ENCODE results near the gene PIK3R5.

Gene PIK3R5

DNA sequence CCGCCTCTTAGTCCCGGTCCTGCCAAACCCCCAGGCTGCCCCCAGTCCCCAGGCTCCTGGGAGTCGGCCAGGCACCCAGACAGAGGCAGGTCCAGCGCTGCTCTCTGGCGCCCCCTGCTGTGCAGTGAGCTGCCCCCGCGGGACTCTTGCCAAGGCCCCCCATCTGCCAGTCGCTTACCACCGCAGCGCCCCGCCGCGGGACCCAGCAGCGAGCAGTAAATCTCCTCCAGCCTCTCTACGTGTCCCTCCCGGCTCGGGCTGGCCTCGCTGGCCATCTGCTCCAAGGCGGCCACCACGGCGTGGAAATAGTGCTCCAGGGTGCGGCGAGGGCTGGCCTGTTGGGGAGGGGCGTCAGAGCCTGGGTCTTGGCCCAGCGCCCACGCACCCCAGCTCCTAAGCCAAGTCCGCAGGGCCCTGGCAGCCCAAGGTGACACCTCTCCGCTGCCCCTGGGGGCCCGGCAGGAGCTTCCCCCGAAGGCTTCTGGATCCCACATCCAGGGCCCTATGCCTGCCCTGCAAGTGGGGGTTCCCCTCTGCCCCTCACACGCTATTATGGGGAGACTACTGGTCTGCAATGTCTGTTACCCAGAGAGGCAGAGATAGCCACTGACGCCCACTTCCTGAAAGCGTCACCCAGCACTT, 132.7 kb downstream of the PIK3R5 start:
- Mint-ChIP-seq H3K4me3 (no peak overlapping the region), H3K9me3 (no peaks in the 10 kb centered on the region), H3K27me3 (ENCODE audit: low read depth, poor library complexity) (peaks cover 16% of the 10 kb centered on the region), H3K36me3 (ENCODE audit: low read depth) (no peaks in the 10 kb centered on the region), H3K4me1 (peaks cover 19% of the 10 kb centered on the region), H3K27ac (no peak overlapping the region)
- TF ChIP-seq, protein P1, sequence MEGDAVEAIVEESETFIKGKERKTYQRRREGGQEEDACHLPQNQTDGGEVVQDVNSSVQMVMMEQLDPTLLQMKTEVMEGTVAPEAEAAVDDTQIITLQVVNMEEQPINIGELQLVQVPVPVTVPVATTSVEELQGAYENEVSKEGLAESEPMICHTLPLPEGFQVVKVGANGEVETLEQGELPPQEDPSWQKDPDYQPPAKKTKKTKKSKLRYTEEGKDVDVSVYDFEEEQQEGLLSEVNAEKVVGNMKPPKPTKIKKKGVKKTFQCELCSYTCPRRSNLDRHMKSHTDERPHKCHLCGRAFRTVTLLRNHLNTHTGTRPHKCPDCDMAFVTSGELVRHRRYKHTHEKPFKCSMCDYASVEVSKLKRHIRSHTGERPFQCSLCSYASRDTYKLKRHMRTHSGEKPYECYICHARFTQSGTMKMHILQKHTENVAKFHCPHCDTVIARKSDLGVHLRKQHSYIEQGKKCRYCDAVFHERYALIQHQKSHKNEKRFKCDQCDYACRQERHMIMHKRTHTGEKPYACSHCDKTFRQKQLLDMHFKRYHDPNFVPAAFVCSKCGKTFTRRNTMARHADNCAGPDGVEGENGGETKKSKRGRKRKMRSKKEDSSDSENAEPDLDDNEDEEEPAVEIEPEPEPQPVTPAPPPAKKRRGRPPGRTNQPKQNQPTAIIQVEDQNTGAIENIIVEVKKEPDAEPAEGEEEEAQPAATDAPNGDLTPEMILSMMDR (IDR thresholded peaks at IDR 0.05) = peak; percentile 69
- peak; percentile 73 for DNase-seq

DNA sequence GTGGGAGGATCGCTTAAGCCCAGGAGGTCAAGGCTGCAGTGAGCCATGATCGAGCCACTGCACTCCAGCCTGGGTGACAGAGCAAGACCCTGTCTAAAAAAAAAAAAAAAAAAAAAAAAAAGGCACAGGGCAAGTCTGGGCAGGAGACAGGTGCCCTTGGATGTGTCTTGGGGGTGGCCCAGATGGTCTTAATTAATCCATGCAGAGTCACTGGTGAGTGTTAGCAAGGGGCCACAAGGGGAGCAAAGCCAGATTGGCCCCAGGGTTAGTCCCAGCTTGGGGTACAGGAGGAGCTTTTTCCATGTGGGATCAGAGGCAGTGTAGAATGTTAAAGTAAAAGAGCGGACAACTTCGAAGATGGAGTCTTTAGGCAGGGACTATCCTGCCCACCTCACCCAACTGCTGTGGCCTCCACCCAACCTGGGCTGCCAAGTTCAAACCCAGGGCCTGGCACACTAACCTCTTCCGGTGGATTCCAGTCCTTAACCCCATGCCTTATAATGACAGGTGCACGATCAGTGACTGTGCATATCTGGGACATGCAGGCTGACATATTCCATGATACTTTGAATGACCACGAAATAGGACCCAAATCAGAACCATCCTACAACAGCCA, 134.2 kb downstream of the PIK3R5 start:
- Mint-ChIP-seq H3K27ac (no peak overlapping the region), H3K4me1 (peaks cover 13% of the 10 kb centered on the region), H3K9me3 (no peaks in the 10 kb centered on the region), H3K36me3 (ENCODE audit: low read depth) (no peaks in the 10 kb centered on the region), H3K27me3 (ENCODE audit: low read depth, poor library complexity) (peaks cover 25% of the 10 kb centered on the region), H3K4me3 (no peak overlapping the region)
- DNase-seq = no peak
- TF ChIP-seq, protein P1 (IDR thresholded peaks at IDR 0.05) = no peak

GRCh38 chr17:8830141-8830540, 135.4 kb downstream of the PIK3R5 start:
- Mint-ChIP-seq H3K4me3 (no peak overlapping the region), H3K4me1 (peaks cover 13% of the 10 kb centered on the region), H3K27me3 (ENCODE audit: low read depth, poor library complexity) (peaks cover 24% of the 10 kb centered on the region), H3K9me3 (peaks cover 1% of the 10 kb centered on the region), H3K36me3 (ENCODE audit: low read depth) (no peaks in the 10 kb centered on the region), H3K27ac (no peak overlapping the region)
- DNase-seq = no peak
- TF ChIP-seq, protein P1 (IDR thresholded peaks at IDR 0.05) = no peak

GRCh38 chr17:8829036-8829941, 136.2 kb downstream of the PIK3R5 start:
- Mint-ChIP-seq H3K4me1 (peaks cover 13% of the 10 kb centered on the region), H3K27ac (no peak overlapping the region), H3K4me3 (no peak overlapping the region), H3K27me3 (ENCODE audit: low read depth, poor library complexity) (peaks cover 24% of the 10 kb centered on the region), H3K9me3 (peaks cover 10% of the 10 kb centered on the region), H3K36me3 (ENCODE audit: low read depth) (no peaks in the 10 kb centered on the region)
- TF ChIP-seq, protein P1 (IDR thresholded peaks at IDR 0.05) = no peak
- DNase-seq = no peak

Measured in nephron progenitor cell (in vitro differentiated cells).